Neural progenitor cell (in vitro differentiated cells): ENCODE measurements around the gene ZNF414. TPM values are rescaled to one million over a fixed set of nuclear protein-coding genes. Genes with fewer than 3 reads are reported as not detected.

ENCODE experiments used
- DNase-seq: peaks from one replicate; pipeline ENCODE4 v3.0.0-alpha.2; 2016; ENCODE audit warnings: low spot score
- H2AFZ ChIP-seq: fragments of 200-600 bp; sonication (generic); replicated peaks from 2 replicates; pipeline ENCODE4 v1.6.1; 2016; ENCODE audit warnings: antibody characterized with exemption
- H3F3A ChIP-seq: fragments of 200-600 bp; sonication (generic); 2 replicates; pipeline ENCODE4 v1.6.1; 2016; ENCODE audit warnings: antibody characterized with exemption, low read depth
- H3K27ac ChIP-seq: fragments of 200-600 bp; sonication (generic); 2 replicates; pipeline ENCODE4 v1.5.1; 2016; ENCODE audit warnings: mild to moderate bottlenecking
- H3K27me3 ChIP-seq: fragments of 200-600 bp; sonication (generic); 2 replicates; pipeline ENCODE4 v1.6.1; 2016; ENCODE audit warnings: mild to moderate bottlenecking, moderate library complexity
- H3K36me3 ChIP-seq: fragments of 200-600 bp; sonication (generic); 2 replicates; pipeline ENCODE4 v1.5.1; 2016
- H3K4me1 ChIP-seq: fragments of 200-600 bp; sonication (generic); 2 replicates; pipeline ENCODE4 v1.6.1; 2016; ENCODE audit warnings: mixed run types
- H3K4me2 ChIP-seq: fragments of 200-600 bp; sonication (generic); 2 replicates; pipeline ENCODE4 v1.6.1; 2016
- H3K4me3 ChIP-seq: fragments of 200-600 bp; sonication (generic); 2 replicates; pipeline ENCODE4 v1.5.1; 2016
- H3K79me2 ChIP-seq: fragments of 200-600 bp; sonication (generic); 2 replicates; pipeline ENCODE4 v1.6.1; 2016; ENCODE audit warnings: low read depth
- H3K9ac ChIP-seq: fragments of 200-600 bp; sonication (generic); 2 replicates; pipeline ENCODE4 v1.6.1; 2016
- H3K9me3 ChIP-seq: fragments of 200-600 bp; sonication (generic); 2 replicates; pipeline ENCODE4 v1.5.1; 2016; ENCODE audit warnings: low read depth
- H4K20me1 ChIP-seq: fragments of 200-600 bp; sonication (generic); 2 replicates; pipeline ENCODE4 v1.6.1; 2016; ENCODE audit warnings: low read depth
- H3K27ac Mint-ChIP-seq: 3 replicates; pipeline ENCODE4 v1.8.0; 2021; ENCODE audit warnings: mixed read lengths
- H3K27me3 Mint-ChIP-seq: 2 replicates; pipeline ENCODE4 v1.8.0; 2022; ENCODE audit warnings: low read depth, mild to moderate bottlenecking, inconsistent platforms, moderate library complexity, mixed read lengths; ENCODE audit not compliant: insufficient read depth
- H3K36me3 Mint-ChIP-seq: 3 replicates; pipeline ENCODE4 v1.8.0; 2021; ENCODE audit warnings: mixed read lengths
- H3K4me1 Mint-ChIP-seq: 3 replicates; pipeline ENCODE4 v1.8.0; 2021; ENCODE audit warnings: mixed read lengths
- H3K4me3 Mint-ChIP-seq: 3 replicates; pipeline ENCODE4 v1.8.0; 2021; ENCODE audit warnings: mild to moderate bottlenecking, moderate library complexity, mixed read lengths
- H3K9me3 Mint-ChIP-seq: 3 replicates; pipeline ENCODE4 v1.8.0; 2020; ENCODE audit warnings: mixed read lengths
- CTCF ChIP-seq: fragments of 200-600 bp; sonication (generic); IDR thresholded peaks from 2 replicates; pipeline ENCODE4 v1.5.1; 2017; ENCODE audit warnings: antibody characterized with exemption, mild to moderate bottlenecking
- EZH2 ChIP-seq: fragments of 200-600 bp; sonication (generic); IDR thresholded peaks from 2 replicates; pipeline ENCODE4 v1.6.1; 2017; ENCODE audit warnings: antibody characterized with exemption, mild to moderate bottlenecking, moderate library complexity
- EZH2phosphoT487 ChIP-seq: fragments of 200-600 bp; sonication (generic); IDR thresholded peaks from 2 replicates; pipeline ENCODE4 v1.6.1; 2017; ENCODE audit warnings: antibody characterized with exemption
- total RNA-seq: library from RNA; depleted of rRNA; stranded (reverse); fragments of >200 nt; gene quantifications from 2 replicates; pipeline ENCODE4 v1.2.3, GENCODE V29; 2015; ENCODE audit warnings: low replicate concordance

ZNF414 gene
- total RNA-seq, 1 donor from 2014 or later: 1.8 TPM

GRCh38 chr19:8504171-8504570 lies 9.8 kb downstream of the ZNF414 start:
- Mint-ChIP-seq H3K4me1 (peaks cover 30% of the 10 kb centered on the region), H3K4me3 (peak overlapping the region; percentile 73), H3K36me3 (no peaks in the 10 kb centered on the region), H3K27ac (no peak overlapping the region), H3K9me3 (no peaks in the 10 kb centered on the region), H3K27me3 (no peaks in the 10 kb centered on the region)
- Histone ChIP-seq H3K79me2 (no peaks in the 10 kb centered on the region), H3K9ac (no peak overlapping the region), H3F3A (peaks cover 33% of the 10 kb centered on the region), H3K27me3 (no peaks in the 10 kb centered on the region), H3K4me3 (no peak overlapping the region), H3K9me3 (no peaks in the 10 kb centered on the region), H3K27ac (peak overlapping the region; percentile 54), H2AFZ (no peak overlapping the region), H3K4me1 (peaks cover 24% of the 10 kb centered on the region), H3K36me3 (no peaks in the 10 kb centered on the region), H3K4me2 (no peak overlapping the region), H4K20me1 (no peaks in the 10 kb centered on the region)
- DNase-seq: no peak
- TF ChIP-seq CTCF (no peak), EZH2phosphoT487 (no peak), EZH2 (no peak)

- no peaks in the 10 kb centered on the region for H3K9me3 ChIP-seq
- no peaks in the 10 kb centered on the region for H3K36me3 ChIP-seq
- H4K20me1 ChIP-seq: no peaks in the 10 kb centered on the region
- no peaks in the 10 kb centered on the region for H3K9me3 Mint-ChIP-seq
- H3K4me1 ChIP-seq: peaks cover 30% of the 10 kb centered on the region
- no peak for TF ChIP-seq EZH2
- no peak for TF ChIP-seq EZH2phosphoT487
- no peak for TF ChIP-seq CTCF
- H3K4me1 Mint-ChIP-seq: peaks cover 35% of the 10 kb centered on the region
- H3K79me2 ChIP-seq: no peaks in the 10 kb centered on the region
- no peak for DNase-seq
- H3K4me2 ChIP-seq: no peak overlapping the region
- no peak overlapping the region for H3K4me3 ChIP-seq
- peak overlapping the region; percentile 69 for H3K27ac Mint-ChIP-seq
- no peak overlapping the region for H3K27ac ChIP-seq
- no peak overlapping the region for H3K4me3 Mint-ChIP-seq
- no peaks in the 10 kb centered on the region for H3K27me3 ChIP-seq
- no peaks in the 10 kb centered on the region for H3K36me3 Mint-ChIP-seq
- H2AFZ ChIP-seq: no peak overlapping the region
- peaks cover 33% of the 10 kb centered on the region for H3F3A ChIP-seq
- H3K9ac ChIP-seq: no peak overlapping the region
- H3K27me3 Mint-ChIP-seq: no peaks in the 10 kb centered on the region
These were observed 10.5 kb downstream of the ZNF414 start for GRCh38 chr19:8503510-8503909.

GRCh38 chr19:8501981-8502380 lies 12.0 kb downstream of the ZNF414 start:
- Mint-ChIP-seq H3K27me3 (peaks cover 3% of the 10 kb centered on the region), H3K9me3 (no peaks in the 10 kb centered on the region), H3K27ac (no peak overlapping the region), H3K36me3 (no peaks in the 10 kb centered on the region), H3K4me3 (no peak overlapping the region), H3K4me1 (peaks cover 35% of the 10 kb centered on the region)
- TF ChIP-seq EZH2 (no peak), CTCF (no peak), EZH2phosphoT487 (no peak)
- Histone ChIP-seq H3K4me3 (no peak overlapping the region), H3K4me1 (peaks cover 30% of the 10 kb centered on the region), H2AFZ (no peak overlapping the region), H3K27ac (no peak overlapping the region), H4K20me1 (no peaks in the 10 kb centered on the region), H3K9me3 (no peaks in the 10 kb centered on the region), H3K79me2 (no peaks in the 10 kb centered on the region), H3K4me2 (no peak overlapping the region), H3K36me3 (no peaks in the 10 kb centered on the region), H3K9ac (no peak overlapping the region), H3K27me3 (no peaks in the 10 kb centered on the region), H3F3A (peaks cover 28% of the 10 kb centered on the region)
- DNase-seq: no peak
